Renal pelvis (tissue), 4 donors: Measurements from ENCODE around the gene CTSD. TPM values are rescaled to one million over a fixed set of nuclear protein-coding genes. Genes with fewer than 3 reads are reported as not detected.

Experiments
- DNase-seq: peaks from one replicate; pipeline ENCODE4 v3.0.0-alpha.2; 2013
- polyA plus RNA-seq, 3 donors: library from polyadenylated mRNA; unstranded; fragments of 120-200 nt; gene quantifications; one replicate each; pipeline ENCODE4 v1.2.1, GENCODE V29; 2013; ENCODE audit not compliant: insufficient read length in 3 of 3

Gene CTSD
- polyA plus RNA-seq, 3 donors, result 226 to 268 (median 263) TPM

DNA sequence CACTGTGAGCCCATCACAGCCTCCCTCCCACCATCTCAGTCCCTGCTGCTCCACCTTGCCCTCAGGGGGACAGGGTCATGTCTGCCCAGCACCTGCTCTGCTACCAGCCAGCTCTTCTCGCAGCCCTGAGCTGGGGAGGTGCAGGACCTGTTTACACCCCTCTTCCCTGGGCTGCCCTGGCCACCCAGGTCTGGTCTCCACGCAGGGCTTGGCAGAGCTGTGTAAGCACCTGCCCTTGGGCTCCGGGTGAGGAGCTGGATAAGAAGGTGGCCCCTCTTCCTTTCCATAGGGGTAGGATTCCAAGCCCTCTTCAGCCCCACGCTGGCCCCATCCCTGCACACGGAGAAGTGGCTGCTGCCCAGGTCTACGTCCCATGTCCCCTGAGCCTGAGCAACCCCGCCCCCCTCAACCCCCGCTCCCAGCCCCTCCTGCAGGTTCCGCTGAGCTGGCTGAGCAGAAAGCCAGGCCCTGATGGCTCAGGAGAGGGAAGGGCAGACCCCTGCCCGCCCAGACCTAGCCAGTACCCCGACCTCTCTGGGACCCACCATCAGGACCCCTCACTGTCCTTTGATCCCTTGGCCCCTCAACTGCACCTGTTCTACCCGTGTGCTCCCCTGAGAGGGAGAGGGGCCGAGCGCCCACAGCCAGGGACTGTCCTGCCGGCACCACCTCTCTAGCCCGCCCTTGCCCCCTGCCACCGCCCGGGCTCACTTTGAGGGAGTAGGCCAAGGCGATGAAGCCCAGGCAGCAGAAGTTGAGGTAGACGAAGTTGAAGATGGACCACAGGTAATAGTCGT lies 16.6 kb downstream of the CTSD start:
- DNase-seq, result no peak

DNA sequence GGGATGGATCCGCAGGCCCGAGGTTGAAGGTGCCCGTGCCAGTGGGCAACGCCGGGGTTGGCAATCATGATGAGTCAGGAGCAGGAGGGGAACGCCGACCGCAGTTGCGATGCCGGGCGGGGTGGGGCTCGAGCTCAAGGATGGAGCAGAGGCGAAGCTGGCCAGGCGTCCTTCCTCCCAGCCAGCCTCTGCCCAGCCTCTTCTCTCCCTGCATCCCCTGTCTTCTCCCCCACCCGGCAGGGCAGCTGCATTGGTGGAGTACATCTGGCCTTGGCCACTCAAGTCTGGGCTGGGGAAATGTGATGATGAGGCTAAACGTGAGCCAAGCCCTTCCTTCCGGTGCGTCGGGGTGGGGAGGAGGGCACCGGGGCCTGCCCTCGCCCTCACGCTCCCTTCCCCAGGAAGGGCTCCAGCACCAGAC lies 17.2 kb downstream of the CTSD start:
- no peak for DNase-seq

DNA sequence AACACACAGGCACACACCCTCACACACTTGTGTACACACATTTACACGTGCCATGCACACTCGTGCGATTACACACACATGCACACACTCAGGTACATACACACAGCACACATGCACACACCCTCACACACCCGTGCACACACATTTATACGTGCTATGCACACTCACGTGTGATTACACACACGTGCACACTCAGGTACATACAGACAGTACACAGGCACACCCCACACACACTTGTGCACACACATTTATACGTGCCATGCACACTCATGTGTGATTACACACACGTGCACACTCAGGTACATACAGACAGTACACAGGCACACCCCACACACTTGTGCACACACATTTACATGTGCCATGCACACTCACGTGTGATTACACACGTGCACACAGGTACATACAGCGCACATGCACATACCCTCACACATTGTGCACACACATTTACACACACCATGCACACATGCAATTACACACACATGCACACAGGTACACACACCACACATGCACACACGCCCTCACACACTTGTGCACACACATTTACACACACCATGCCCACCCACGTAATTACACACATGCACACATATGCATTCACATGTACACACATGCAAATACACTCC lies 17.9 kb downstream of the CTSD start:
- no peak for DNase-seq

DNA sequence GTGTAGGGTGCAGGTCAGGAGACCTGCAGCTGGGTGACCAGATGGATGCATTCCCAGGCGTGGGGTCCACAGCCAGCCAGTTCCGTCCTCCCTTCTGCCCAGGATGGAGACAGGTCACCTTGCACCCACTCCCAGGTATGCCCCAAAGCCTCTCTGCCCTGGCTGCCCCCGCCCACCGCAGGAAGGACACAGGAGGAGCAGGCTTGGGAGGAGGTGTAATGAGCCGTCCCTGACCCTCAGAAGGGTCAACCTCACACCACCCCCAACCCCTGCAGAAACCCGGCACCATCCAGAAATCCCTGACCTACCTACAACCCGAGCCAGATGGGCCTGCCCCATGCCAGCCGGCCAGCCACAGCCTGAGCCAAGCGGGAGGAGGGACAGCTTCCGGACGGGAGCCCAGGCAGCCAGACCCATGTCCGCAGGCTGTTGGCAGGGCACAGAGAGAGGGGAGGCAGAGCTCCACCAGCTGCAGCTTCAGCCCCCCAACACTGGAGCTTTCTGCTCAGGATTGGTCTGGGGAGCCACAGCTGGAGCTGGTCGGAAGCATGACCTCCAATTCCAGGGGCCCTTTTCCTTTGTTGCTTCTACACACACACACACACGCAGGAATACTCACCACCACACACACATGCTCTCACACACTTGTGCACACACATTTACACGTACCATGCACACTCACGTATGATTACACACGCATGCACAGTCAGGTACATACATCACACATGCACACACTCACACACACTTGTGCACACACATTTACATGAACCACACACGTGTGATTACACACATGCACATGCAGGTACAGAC lies 18.6 kb downstream of the CTSD start:
- no peak for DNase-seq

DNA sequence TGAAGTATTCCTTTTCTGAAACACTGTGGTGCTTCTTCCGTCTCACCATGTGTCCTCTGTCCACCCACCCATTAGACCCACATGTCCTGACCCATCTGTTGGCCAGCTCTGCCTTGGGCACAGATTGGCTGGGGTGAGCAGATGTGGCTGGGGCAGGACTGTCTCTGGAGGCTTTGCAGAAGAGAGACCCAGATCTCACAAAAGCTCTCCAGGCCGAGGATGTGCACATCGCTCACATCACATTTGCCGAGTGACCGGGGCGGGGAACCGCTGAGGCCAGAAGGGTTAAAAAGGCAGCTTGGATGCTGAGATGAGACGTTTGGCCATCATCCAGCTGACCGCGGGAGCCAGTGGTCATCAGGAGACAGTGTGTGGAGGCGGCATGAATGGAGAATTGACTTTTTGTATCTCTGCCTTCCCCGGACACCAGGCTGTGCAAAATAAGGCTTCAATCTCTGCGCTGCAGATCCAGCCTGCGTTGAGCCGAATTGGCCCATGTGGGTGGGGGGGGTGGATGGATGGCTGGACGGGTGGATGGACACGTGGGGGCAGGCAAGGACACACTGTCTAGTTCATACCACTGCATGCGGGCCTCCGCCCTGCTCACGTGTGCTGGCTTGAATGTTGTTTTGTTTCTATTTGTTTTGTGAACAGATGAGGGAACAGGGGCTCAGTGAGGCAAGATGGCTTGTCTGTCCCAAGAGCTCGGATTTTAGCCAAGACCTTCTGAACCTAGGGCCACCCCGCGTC lies 19.4 kb downstream of the CTSD start:
- no peak for DNase-seq

DNA sequence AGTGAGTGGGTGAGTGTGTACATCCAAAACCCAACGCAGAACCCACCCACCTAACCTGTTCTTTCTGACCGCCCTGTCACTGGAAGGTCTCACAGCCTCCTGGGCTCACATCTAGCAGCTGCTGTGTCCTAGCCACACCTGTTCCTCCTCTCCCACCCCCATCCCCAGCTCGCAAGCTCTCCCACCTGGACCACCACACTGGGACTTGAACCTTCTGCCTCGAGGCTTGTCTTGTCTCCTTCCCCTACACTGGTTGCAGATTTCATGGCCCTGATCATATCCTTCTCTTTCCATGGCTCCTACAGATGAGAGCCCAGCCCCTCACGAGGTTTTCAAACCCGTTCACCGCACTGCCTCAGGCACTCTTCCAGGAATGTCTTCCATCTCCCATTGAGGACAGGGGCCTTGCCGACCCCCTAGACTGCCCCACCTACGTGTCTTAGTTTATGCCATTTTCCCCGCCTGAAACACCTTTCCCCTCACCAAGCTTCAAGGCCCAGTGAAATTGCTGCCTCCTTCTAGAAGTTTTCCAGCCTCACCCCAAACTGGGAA lies 20.1 kb downstream of the CTSD start:
- DNase-seq, result no peak

DNA sequence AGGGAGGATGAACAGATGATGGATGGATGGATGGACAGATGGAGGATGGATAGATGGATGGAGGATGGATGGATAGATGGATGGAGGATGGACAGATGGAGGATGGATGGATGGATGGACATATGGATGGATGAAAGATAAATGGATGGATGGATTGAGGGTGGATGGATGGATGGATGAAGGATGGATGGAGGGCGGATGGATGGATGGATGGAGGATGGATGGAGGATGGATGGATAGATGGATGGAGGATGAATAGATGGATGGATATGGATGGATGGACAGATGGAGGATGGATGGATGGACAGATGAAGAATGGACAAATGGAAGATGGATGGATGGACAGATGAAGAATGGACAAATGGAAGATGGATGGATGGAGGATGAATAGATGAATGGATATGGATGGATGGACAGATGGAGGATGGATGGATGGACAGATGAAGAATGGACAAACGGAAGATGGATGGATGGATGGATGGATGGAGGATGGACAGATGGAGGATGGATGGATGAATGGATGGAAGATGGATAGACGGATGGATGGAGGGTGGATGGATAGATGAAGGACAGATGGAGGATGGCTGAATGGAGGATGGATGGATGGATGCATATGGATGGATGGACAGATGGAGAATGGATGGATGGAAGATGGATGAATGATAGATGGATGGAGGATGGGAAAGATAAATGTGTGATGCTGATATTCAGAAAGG lies 20.7 kb downstream of the CTSD start:
- no peak for DNase-seq

DNA sequence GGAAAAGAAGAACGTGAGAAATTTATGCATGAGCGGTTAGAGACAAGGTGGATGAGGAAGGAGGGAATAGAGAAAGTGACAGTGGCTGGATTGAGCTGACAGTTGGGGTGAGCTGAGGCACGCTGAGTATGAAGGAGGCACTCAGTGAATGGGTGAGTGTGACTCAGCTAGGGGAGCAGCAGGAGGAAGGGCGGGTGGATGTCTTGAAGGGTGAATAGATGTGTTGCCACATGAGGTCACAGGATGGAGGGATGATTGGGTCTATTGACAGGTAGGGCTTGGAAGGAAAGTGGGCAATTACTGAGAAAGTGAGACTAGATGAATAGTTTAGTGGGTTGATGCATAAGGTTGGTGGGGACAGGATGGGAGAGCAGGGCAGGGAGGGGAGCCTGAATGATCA lies 21.4 kb downstream of the CTSD start:
- DNase-seq, result no peak

DNA sequence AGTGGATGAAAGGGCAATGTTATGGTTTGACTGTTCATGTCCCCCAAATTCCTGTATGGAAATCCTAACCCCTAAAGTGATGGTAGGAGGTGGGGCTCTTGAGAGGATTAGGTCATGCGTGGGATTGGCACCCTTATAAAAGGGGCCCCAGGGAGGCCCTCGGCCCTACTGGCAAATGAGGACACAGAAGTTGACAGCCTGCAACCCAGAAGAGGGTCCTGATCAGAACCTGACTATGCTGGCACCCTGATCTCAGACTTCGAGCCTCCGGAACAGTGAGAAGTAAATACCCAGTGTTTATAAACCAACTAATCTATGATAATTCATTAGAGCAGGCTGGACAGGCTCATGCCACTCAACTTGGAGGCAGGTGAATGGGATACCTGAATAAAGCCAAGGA lies 22.0 kb downstream of the CTSD start:
- no peak for DNase-seq

DNA sequence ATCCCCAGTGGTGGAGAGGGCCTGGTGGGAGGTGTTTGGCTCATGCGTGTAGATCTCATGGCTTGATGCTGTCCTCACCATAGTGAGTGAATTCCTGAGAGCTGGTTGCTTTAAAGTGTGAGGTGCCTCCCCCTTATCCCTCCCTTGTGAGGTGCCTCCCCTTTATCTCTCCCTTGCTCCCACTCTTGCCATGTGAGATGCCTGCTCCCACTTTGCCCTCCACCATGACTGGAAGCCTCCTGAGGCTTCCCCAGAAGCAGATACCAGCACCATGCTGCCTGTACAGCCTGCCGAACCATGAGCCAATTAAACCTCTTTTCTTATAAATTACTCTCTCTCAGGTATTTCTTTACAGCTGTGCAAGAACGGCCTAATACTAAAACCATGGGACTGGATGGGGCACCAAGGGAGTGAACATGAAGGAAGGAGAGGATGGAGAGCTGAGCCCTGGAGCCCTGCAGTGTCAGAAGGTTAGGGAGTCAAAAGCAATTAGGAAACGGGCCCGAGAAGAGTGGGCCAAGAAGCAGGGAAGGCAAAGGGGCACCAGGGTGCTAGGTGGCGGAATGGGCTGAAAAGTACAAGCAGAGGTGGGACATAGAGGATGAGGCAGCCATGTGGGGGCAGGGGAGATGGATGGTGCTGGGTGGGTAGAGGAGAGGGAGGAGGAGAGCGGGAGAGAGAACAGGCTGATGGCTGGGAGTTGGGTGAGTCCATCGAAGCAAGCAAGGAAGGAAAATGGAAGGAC lies 22.8 kb downstream of the CTSD start:
- DNase-seq, result no peak

DNA sequence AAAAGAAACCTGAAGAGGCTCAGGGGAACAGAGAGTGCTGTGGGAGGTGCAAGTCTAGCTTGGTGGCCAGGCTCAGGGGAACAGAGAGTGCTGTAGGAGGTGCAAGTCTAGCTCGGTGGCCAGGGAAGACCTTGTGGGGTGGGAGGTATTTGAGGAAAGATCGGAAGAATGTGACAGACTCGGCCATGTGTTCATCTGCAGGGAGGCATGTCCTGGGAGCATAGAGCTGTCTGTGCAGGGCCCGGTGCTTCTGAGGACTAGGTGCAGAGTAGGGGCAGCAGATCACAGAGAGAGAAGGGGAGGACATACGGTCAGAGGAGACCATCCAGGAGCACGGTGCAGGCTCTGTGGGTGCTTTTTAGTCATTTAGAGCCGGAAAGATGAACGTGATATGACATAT lies 24.2 kb downstream of the CTSD start:
- no peak for DNase-seq

DNA sequence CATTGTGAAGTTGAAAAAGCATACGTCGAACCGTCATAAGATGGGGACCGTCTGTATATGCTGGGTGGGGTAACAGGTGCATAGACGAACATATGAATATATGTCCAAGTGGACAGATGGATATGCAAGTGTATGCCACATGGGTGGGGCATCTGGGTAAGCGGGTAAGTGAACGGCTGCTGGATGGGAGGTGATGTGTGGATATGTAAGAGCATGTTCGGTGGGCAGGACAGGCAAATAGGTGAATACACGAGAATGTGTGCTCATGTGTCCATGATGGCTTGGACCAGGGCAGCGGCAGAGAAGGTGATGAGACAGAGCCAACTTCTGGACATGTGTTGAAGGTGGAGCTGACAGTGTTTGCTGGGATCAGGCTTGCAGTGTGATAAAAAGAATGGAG lies 25.3 kb downstream of the CTSD start:
- DNase-seq, result no peak

DNA sequence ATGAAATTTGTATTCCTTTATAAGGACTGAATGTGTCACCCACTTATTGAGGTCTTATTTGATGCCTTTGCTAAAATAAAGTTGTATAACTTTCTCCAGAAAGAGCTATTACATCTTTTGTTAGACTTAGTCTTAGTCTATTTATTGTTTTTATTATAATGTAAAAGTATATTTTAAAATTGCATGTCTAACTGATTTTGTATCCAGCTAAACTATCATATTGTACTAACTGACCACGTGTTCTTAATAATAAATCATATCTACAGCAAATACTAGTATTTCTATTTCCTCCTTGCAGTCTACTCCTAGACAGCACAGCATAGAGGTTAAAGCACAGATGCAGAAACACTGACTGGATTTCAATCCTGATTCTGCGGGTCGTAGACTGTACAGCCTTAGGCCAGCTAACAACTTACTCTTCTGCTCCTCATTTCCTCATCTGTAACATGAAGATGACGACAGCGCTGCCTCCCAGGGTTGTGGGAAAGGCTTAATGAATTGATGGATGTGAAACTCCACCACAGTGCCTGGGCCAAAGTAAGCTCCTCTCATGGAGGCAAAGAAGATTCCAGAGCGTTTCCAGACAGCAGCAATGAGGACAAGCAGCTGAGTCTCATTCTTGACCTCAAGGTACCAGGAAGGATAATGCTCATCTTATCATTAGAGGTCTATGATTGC lies 26.5 kb downstream of the CTSD start:
- DNase-seq, result no peak

DNA sequence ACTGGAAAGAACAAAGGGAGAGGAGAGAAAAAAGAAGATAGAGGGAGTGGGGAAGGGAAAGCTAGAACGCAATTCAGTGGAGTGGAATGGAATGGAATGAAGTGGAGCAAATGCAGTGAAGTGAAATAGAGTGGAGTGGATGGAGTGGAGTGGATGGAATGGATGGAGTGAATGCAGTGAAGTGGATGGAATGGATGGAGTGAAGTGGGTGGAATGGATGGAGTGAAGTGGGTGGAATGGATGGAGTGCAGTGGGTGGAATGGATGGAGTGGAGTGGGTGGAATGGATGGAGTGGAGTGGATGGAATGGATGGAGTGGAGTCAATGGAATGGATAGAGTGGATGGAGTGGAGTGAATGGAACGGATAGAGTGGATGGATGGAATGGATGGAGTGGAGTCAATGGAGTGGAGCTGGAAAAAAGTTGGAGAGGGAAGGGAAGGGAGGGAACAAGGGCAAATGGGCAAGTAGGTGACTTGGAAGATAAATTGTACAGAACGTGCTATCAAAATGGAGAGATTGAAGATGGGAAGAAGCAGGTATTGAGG lies 27.2 kb downstream of the CTSD start:
- DNase-seq, result no peak

DNA sequence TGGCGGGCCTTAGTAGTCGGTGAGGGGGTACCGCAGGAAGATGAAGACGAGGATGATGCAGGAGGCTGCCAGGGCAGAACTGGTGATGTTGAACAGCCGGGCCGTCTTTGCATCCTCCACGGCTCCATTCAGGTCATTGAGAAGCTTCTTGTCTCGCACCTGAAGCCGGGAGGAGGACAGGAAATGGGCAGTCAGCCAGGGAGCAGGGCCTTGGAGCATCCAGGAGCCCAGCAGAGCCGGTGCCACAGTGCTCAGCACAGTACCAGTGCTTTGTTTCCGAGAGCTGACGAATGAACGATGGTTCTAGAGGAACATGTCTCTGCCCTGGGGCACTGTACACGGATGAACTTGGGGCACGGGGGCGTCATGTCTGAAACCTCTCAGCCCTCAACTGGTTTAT lies 28.5 kb downstream of the CTSD start:
- DNase-seq, result no peak

DNA sequence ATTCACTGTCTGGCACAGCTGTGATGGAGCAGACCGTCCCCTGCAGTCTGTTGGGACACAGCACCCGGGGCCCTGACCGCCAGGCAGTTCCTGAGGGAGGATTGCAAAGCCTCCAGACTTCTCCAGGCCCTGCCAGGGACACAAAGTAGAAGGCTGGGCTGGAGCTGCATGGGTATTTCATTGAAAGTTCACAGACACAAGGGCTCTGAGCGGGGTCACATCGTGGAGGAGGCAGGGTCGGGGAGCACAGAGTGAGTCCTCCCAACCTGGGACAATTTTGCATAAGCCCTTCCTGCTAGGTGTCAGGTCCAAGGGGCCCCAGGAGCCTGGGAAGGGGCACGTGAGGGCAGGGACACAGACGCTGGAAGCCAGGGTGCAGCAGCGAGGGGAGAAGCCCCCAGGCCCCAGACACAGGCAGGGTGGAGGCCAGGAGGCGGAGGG lies 29.1 kb downstream of the CTSD start:
- DNase-seq, result no peak

DNA sequence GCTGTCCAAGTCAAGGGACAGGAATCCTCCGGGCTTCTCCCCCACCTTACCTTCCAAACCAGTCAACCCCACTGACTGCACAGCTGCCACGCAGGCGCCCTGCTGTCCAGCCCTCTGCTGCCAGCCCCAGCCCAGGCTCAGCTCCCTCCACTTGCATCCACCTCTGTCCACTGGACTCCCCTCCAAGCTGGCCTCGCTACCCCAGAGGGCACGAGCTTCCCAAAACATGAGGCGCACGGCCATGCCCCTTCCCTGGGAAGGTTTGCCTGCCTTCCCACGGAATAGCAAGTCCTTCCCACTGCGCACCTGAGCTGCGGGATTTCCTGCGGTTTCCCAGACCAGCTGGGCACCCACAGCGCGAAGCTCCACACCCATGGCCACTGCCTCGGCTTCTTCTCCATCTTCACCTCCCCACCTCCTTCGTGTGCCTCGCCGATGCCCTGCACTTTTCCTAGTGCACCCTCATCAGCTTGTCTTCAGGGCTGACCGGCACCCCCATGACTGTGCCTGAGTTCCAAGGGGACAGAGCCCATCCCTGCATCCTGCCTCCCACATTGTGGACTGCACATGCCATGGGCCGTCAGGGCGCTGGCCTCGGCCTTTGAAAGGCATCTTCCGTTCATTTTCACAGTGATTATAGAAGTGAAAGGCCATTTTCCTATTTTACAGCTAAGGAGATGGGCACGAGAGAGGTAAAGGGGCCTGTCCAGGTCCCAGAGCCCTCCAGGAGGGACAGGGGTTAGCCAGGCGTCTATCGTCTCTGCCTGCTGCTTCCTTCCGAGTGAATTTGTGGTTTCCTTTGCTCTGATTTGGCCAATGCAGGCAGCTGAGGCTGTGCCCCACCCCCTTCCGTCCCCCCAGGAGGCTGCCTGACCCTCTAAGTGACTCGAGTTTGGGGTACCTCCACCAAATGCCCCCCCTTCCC lies 29.7 kb downstream of the CTSD start:
- DNase-seq, result no peak

DNA sequence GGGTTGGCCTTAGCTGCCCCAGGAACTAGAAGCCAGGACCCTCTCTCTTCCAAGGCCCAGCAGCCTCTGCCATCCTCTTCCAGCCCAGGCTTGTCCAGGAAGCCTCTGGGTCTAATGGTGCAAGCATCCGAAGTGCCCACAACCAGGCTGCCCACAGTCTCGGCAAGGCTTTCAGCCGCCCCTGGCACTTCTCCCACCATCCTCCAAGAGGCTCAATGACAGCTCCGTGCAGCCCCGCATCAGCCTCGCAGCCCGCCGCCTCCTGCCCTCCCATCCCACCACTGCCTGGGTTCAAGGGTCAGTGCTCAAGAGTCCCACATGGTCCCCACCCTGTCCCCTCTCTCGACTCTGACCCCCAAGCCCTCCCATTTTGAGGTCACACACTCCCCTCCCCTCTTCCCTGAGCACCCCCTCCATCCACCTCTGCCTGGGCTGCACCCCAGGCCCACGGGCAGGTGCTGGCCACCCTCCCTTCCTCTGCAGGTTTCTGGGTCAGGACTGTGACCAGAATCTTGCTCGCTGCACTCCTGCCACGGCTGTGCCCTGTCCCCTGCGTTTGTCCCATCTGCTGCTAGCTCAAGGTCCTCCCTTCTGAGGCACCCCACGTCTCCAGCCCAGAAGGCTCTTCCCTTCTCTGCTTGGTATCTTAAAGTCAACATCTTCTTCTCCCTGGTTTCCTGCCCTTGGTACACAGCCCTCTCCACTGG lies 30.6 kb downstream of the CTSD start:
- no peak for DNase-seq
